Psoas muscle (tissue), 8 donors: ENCODE data around the gene YOD1. TPM values are rescaled to one million over a fixed set of nuclear protein-coding genes. Genes with fewer than 3 reads are reported as not detected.

Experiments
- ATAC-seq, 4 donors: fragments of 200-7000 bp; cut with Tn5 transposase; one replicate each; pipeline ENCODE4 v1.9.1; 2020; ENCODE audit warnings: moderate library complexity in 3 of 4, mild to moderate bottlenecking in 2 of 4
- DNase-seq, 2 donors: peaks; one replicate each; pipeline ENCODE4 v3.0.0-alpha.2; 2020
- H3K27ac ChIP-seq: fragments of 200-600 bp; one replicate; pipeline ENCODE4 v1.8.0; 2022
- H3K27me3 ChIP-seq, 3 donors: fragments of 200-600 bp in 1 of 3; one replicate each; pipeline versions ENCODE4 v1.6.1 to v1.8.0; 2013 to 2022; ENCODE audit warnings: low read length in 2 of 3, mild to moderate bottlenecking in 2 of 3, moderate library complexity in 1 of 3; ENCODE audit not compliant: insufficient read depth in 3 of 3
- H3K36me3 ChIP-seq, 2 donors: fragments of 200-600 bp in 1 of 2; one replicate each; pipeline versions ENCODE4 v1.6.1 to v1.8.0; 2013 to 2022; ENCODE audit warnings: low read depth in 1 of 2, mild to moderate bottlenecking in 1 of 2, moderate library complexity in 1 of 2; ENCODE audit not compliant: insufficient read depth in 1 of 2
- H3K4me1 ChIP-seq: fragments of 200-600 bp; one replicate; pipeline ENCODE4 v1.8.0; 2022
- H3K4me3 ChIP-seq: fragments of 200-600 bp; one replicate; pipeline ENCODE4 v1.8.0; 2022; ENCODE audit warnings: mild to moderate bottlenecking
- H3K9me3 ChIP-seq: fragments of 200-600 bp; one replicate; pipeline ENCODE4 v1.8.0; 2022
- CTCF ChIP-seq: fragments of 200-600 bp; IDR thresholded peaks from one replicate; pipeline ENCODE4 v1.8.0; 2022; ENCODE audit warnings: antibody characterized with exemption
- WGBS, 3 donors: extraction: QIAGEN DNeasy Blood & Tissue Kit; methylation state at CpG; one replicate each; pipeline versions ENCODE4 v1.1.6 to v1.1.7; 2013; 5-methylcytosine and 5-hydroxymethylcytosine counted together
- intact Hi-C, 2 donors: fragments of 100-400 bp; cut with DNase I; formaldehyde crosslinking; loops; one replicate each; pipeline versions ENCODE4 v1.11.0 to v1.14.2; 2022
- polyA plus RNA-seq, 3 donors: library from polyadenylated mRNA; stranded (reverse); fragments of 200-250 nt; gene quantifications; one replicate each; pipeline ENCODE4 v1.2.3, GENCODE V29; 2013
- total RNA-seq, 4 donors: library from RNA; stranded (reverse); fragmentation: NEBNext Ultra II Directional in 2 of 4; extraction: Animal tissue kit (Norgen Biotek cat#: 25700) in 2 of 4; gene quantifications; one replicate each; pipeline versions ENCODE4 v1.2.1 to v1.2.4, GENCODE V29; 2021 to 2023
- donor health status: healthy with polysubstance abuse.
- donor health status: DM: no; HTN: no; CAD: no; lungs with moderate emphysema.
- donor health status: Bipolar disorder and iron deficiency.
- donor health status: healthy.
- donor health status: DM: yes; HTN: yes; CAD: no.
- donor health status: DM: no; HTN: no; CAD: no.
- donor health status: DM: no; HTN: no; CAD: no.
- donor health status: DM: yes; HTN: yes; CAD: no.

The YOD1 gene
- total and polyA plus RNA-seq, 7 donors = 3.9 to 7.0 (median 5.5) TPM

- DNase-seq (no peak), ATAC-seq (no peak)
- H3K27me3 ChIP-seq = peaks cover 0 to 5% (median 0%) of the 10 kb centered on the region in 3 donors
- H3K36me3 ChIP-seq = no peaks in the 10 kb centered on the region
- H3K4me1 ChIP-seq = no peaks in the 10 kb centered on the region
- no peak overlapping the region for H3K4me3 ChIP-seq
- no peak overlapping the region for H3K27ac ChIP-seq
- WGBS, 3 donors = 93 to 96% (median 94%) methylated on average over 10 of the region's 10 CpGs
- H3K9me3 ChIP-seq = no peaks in the 10 kb centered on the region
- intact Hi-C loops = no loop called here
- no peak for TF ChIP-seq CTCF
Measured at GRCh38 chr1:207009182-207009850, 41.7 kb downstream of the YOD1 start.

DNA sequence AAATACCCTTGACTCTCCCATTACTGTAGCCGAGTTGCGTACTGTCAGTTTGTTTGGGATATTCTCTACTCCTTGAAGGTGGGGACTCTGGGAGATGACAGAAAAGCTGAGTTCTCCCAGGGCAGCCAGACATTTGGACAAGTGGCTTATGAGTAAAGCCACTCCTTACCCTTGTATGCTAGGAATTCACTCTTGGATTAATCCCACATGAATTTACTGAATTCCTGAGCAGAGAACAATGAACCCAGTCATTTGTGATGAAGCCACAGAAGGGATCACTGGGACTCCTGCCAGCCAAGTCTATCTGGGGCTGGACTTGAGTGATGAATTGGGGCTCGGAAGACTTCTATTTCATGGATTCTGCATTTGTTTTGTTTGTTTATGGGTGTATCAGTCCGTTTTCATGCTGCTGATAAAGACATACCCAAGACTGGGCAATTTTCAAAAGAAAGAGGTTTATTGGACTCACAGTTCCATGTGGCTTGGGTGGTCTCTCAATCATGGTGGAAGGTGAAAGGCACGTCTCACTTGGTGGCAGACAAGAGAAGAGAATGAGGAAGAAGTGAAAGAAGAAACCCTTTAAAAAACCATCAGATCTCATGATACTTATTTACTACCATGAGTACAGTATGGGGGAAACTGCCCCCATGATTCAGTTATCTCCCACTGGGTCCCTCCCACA is 43.5 kb downstream of the YOD1 start:
- Histone ChIP-seq H3K4me3 (no peak overlapping the region), H3K36me3 (no peaks in the 10 kb centered on the region), H3K27me3 (no peaks in the 10 kb centered on the region), H3K27ac (no peak overlapping the region), H3K9me3 (no peaks in the 10 kb centered on the region), H3K4me1 (no peaks in the 10 kb centered on the region)
- ATAC-seq = no peak
- intact Hi-C loops = no loop called here
- DNase-seq = no peak
- WGBS, 3 donors = 48 to 69% (median 61%) methylated on average over 5 of the region's 5 CpGs
- no peak for TF ChIP-seq CTCF

- WGBS, 3 donors = 68 to 76% (median 69%) methylated on average over 3 of the region's 3 CpGs
- H3K27ac ChIP-seq = no peak overlapping the region
- intact Hi-C loops = no loop called here
- no peak for TF ChIP-seq CTCF
- no peaks in the 10 kb centered on the region for H3K27me3 ChIP-seq
- ATAC-seq (no peak), DNase-seq (no peak)
- no peaks in the 10 kb centered on the region for H3K36me3 ChIP-seq
- H3K9me3 ChIP-seq = no peaks in the 10 kb centered on the region
- H3K4me3 ChIP-seq = no peak overlapping the region
- H3K4me1 ChIP-seq = no peaks in the 10 kb centered on the region
Measured at GRCh38 chr1:207006914-207007313, 44.1 kb downstream of the YOD1 start.

GRCh38 chr1:207006083-207006482 is 44.9 kb downstream of the YOD1 start:
- H3K27ac ChIP-seq = no peak overlapping the region
- DNase-seq (no peak), ATAC-seq (no peak)
- H3K36me3 ChIP-seq = no peaks in the 10 kb centered on the region
- TF ChIP-seq CTCF = no peak
- no peaks in the 10 kb centered on the region for H3K4me1 ChIP-seq
- WGBS, 3 donors = 90 to 95% (median 94%) methylated on average over 3 of the region's 3 CpGs
- no peak overlapping the region for H3K4me3 ChIP-seq
- intact Hi-C loops = no loop called here
- no peaks in the 10 kb centered on the region for H3K9me3 ChIP-seq
- no peaks in the 10 kb centered on the region for H3K27me3 ChIP-seq
